Measurements from ENCODE around the gene TBC1D22A. TPM values are rescaled to one million over a fixed set of nuclear protein-coding genes. Genes with fewer than 3 reads are reported as not detected.
"Not testable (repeated sequence)": the region's sequence is repeated elsewhere in the genome, so short reads cannot be mapped to it uniquely, and the experiment has no call there.

TBC1D22A gene
- total RNA-seq, 2 experiments from 2014 or later, result 22.3 to 43.9 TPM

DNA sequence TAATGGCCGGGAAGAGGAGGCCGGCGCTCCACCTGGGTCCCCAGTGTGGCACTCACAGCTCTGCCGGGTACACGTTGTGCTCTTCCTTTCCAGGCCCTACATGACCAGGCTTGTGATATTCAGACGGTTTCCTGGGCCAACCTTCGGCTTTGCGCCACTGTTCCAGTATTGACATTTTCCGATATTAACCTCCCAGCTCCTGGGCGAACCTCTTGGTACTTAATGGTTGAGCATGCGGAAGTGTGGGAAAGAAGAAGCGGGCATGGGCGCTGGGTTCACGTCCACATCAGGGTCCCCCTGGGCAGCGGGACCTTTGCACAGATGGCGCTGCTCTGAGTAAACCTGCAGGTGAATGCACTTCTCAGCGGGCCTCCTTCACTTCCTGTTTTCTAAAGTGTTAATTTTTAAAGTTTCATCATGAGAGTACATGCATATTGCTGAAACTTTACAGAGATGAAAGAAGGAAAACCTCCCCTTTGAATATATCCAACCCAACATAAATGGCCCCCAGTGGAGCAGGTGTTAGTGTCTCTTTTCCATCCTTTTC, 286.7 kb downstream of the TBC1D22A start:
- H3K9me3 ChIP-seq (ENCODE audit: low read length), result no peaks in the 10 kb centered on the region
- no peak for TF ChIP-seq EZH2phosphoT487 (IDR thresholded peaks at IDR 0.05; ENCODE audit: borderline replicate concordance, low read depth, low read length)
- TF ChIP-seq, protein P1, sequence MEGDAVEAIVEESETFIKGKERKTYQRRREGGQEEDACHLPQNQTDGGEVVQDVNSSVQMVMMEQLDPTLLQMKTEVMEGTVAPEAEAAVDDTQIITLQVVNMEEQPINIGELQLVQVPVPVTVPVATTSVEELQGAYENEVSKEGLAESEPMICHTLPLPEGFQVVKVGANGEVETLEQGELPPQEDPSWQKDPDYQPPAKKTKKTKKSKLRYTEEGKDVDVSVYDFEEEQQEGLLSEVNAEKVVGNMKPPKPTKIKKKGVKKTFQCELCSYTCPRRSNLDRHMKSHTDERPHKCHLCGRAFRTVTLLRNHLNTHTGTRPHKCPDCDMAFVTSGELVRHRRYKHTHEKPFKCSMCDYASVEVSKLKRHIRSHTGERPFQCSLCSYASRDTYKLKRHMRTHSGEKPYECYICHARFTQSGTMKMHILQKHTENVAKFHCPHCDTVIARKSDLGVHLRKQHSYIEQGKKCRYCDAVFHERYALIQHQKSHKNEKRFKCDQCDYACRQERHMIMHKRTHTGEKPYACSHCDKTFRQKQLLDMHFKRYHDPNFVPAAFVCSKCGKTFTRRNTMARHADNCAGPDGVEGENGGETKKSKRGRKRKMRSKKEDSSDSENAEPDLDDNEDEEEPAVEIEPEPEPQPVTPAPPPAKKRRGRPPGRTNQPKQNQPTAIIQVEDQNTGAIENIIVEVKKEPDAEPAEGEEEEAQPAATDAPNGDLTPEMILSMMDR (conservative IDR thresholded peaks at IDR 0.05; ENCODE audit: low read length), result no peak
- no peaks in the 10 kb centered on the region for H3K4me1 ChIP-seq (ENCODE audit: insufficient read depth, low read length, poor library complexity, severe bottlenecking)
- no TSS peak for BruUV-seq (replicated peaks)
- ChIA-PET POLR2A (no interaction called here), CTCF (ENCODE audit: unreplicated experiment) (no interaction called here)
- H3K79me2 ChIP-seq (ENCODE audit: insufficient read depth, low read depth, low read length), result no peaks in the 10 kb centered on the region
- no peak overlapping the region for H3K4me3 ChIP-seq (ENCODE audit: low read depth, low read length, poor library complexity, severe bottlenecking)
- no peaks in the 10 kb centered on the region for H3K9me2 ChIP-seq (ENCODE audit: insufficient read depth, low read length)
- no peak overlapping the region for H3K27ac ChIP-seq (ENCODE audit: low read depth, low read length, poor library complexity, severe bottlenecking)
- no peak for DNase-seq (ENCODE audit: low spot score)
- H4K20me1 ChIP-seq (ENCODE audit: insufficient read depth, low read length), result no peaks in the 10 kb centered on the region
- H3K4me2 ChIP-seq (ENCODE audit: low read length), result no peak overlapping the region
- intact Hi-C loops (cut with micrococcal nuclease; ENCODE audit: unreplicated experiment), result no loop called here
- no peaks in the 10 kb centered on the region for H3K36me3 ChIP-seq (ENCODE audit: insufficient read depth, low read length)
- H2AFZ ChIP-seq (ENCODE audit: low read length), result no peak overlapping the region

DNA sequence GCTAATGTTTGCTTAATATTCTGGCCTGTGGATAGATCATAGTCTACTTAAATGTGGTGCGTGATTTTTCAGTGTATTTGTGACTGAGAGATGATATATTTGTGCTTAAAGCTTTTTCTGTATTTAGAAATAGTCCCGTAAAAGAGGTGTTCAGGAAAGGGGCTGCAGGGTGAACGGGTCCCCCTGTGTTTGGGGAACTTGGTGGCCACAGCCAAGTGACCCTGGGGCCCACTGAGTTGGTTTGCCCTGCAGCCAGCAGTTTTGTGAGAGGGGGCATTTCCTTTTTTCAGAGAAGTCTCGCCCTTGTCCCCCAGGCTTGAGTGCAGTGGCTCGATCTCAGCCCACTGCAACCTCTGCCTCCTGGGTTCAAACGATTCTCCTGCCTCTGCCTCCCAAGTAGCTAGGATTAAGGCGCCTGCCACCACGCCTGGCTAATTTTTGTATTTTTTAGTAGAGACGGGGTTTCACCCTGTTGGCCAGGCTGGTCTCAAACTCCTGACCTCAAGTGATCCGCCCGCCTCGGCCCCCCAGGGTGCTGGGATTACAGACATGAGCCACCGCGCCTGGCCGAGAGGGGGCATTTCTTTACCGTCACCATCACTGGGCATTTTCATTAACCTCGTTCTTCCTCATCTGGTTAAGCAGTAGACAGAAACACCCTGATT, 287.4 kb downstream of the TBC1D22A start:
- H2AFZ ChIP-seq (ENCODE audit: low read length); H3K9me3 ChIP-seq (ENCODE audit: low read length); H4K20me1 ChIP-seq (ENCODE audit: insufficient read depth, low read length); H3K27ac ChIP-seq (ENCODE audit: low read depth, low read length, poor library complexity, severe bottlenecking); DNase-seq (ENCODE audit: low spot score); H3K4me3 ChIP-seq (ENCODE audit: low read depth, low read length, poor library complexity, severe bottlenecking); intact Hi-C loops (cut with micrococcal nuclease; ENCODE audit: unreplicated experiment); POLR2A ChIA-PET; H3K9me2 ChIP-seq (ENCODE audit: insufficient read depth, low read length); BruUV-seq (replicated peaks); H3K79me2 ChIP-seq (ENCODE audit: insufficient read depth, low read depth, low read length); H3K36me3 ChIP-seq (ENCODE audit: insufficient read depth, low read length); H3K4me2 ChIP-seq (ENCODE audit: low read length); H3K4me1 ChIP-seq (ENCODE audit: insufficient read depth, low read length, poor library complexity, severe bottlenecking): not testable (repeated sequence)
- CTCF ChIA-PET (ENCODE audit: unreplicated experiment), result interaction anchor here (0.6 kb wide), 1 partner anchor 15 kb away, joined by 3 read pairs; no protein-coding TSS in a partner anchor

DNA sequence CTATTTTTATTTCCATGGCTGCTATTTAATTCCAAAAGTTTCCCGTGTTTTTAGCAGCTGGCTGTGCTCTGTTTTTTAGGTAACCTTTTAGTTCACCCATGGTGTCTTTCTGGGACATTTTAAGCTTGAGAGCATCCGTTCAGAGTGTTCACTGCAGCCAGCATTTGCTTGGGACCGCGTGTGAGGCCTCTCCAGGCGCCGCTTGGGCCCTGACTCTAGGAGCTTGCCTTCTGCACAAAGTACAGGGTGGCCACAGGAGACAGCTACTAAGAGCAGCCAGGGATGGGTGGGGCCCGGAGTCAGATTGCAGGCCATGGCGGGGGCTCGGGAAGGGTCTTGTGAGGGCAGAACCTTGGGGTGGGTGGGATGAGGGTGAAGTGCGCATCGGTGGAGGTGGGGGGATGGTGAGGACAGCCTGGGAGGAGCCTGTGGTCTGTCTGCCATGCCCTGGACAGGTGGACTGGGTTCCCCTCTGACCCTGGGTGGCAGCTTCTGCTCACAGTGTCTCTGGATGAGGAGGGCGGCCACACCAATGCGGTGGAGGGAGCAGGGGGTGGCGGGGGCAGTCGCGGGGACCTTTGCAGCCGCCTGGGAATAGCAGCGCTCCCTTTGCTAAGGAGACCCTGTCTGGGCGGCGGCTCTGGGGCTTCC, 288.1 kb downstream of the TBC1D22A start:
- Histone ChIP-seq H3K4me1 (ENCODE audit: insufficient read depth, low read length, poor library complexity, severe bottlenecking) (no peaks in the 10 kb centered on the region), H3K79me2 (ENCODE audit: insufficient read depth, low read depth, low read length) (no peaks in the 10 kb centered on the region), H3K4me3 (ENCODE audit: low read depth, low read length, poor library complexity, severe bottlenecking) (no peak overlapping the region), H4K20me1 (ENCODE audit: insufficient read depth, low read length) (no peaks in the 10 kb centered on the region), H2AFZ (ENCODE audit: low read length) (no peak overlapping the region), H3K27ac (ENCODE audit: low read depth, low read length, poor library complexity, severe bottlenecking) (no peak overlapping the region), H3K9me3 (ENCODE audit: low read length) (no peaks in the 10 kb centered on the region), H3K9me2 (ENCODE audit: insufficient read depth, low read length) (no peaks in the 10 kb centered on the region), H3K4me2 (ENCODE audit: low read length) (no peak overlapping the region), H3K36me3 (ENCODE audit: insufficient read depth, low read length) (no peaks in the 10 kb centered on the region)
- intact Hi-C loops (cut with micrococcal nuclease; ENCODE audit: unreplicated experiment), result no loop called here
- no peak for DNase-seq (ENCODE audit: low spot score)
- ChIA-PET POLR2A (no interaction called here), CTCF (ENCODE audit: unreplicated experiment) (interaction anchor here (0.6 kb wide), 1 partner anchor 14 kb away, joined by 3 read pairs; no protein-coding TSS in a partner anchor)
- no peak for TF ChIP-seq EZH2phosphoT487 (IDR thresholded peaks at IDR 0.05; ENCODE audit: borderline replicate concordance, low read depth, low read length)
- TF ChIP-seq, protein P1 (conservative IDR thresholded peaks at IDR 0.05; ENCODE audit: low read length), result no peak
- BruUV-seq (replicated peaks), result no TSS peak

Measured in OCI-LY7 (cell line).